ENCODE results near the gene NPEPL1. TPM values are rescaled to one million over a fixed set of nuclear protein-coding genes. Genes with fewer than 3 reads are reported as not detected.

NPEPL1 gene
- total RNA-seq, 4 donors from 2014 or later: 24.3 to 57.3 (median 36.9) TPM

GRCh38 chr20:58700121-58700821 is 7.7 kb downstream of the NPEPL1 start:
- ATAC-seq: peak; percentile 46
- TF ChIP-seq CTCF (IDR thresholded peaks at IDR 0.05): no peak
- no peak for TF ChIP-seq POLR2A (IDR thresholded peaks at IDR 0.05)
- no peak for TF ChIP-seq POLR2AphosphoS5 (IDR thresholded peaks at IDR 0.05)
- TF ChIP-seq EP300 (IDR thresholded peaks at IDR 0.05): no peak
- Histone ChIP-seq H3K4me1 (peaks cover 0 to 12% (median 0%) of the 10 kb centered on the region in 3 donors), H3K9me3 (no peaks in the 10 kb centered on the region), H3K27ac (peak overlapping the region in 3 of 4 donors; percentile 46 to 70 (median 57)), H3K4me3 (no peak overlapping the region), H3K27me3 (no peaks in the 10 kb centered on the region), H3K36me3 (peaks cover 0 to 100% of the 10 kb centered on the region in 2 donors)
- WGBS, 2 donors (ENCODE audit: low coverage in 1 of 2): 73 to 80% methylated on average over 11 of the region's 11 CpGs

GRCh38 chr20:58700823-58701222 is 8.2 kb downstream of the NPEPL1 start:
- H3K36me3 ChIP-seq: peaks cover 0 to 100% of the 10 kb centered on the region in 2 donors
- H3K4me3 ChIP-seq: no peak overlapping the region
- H3K4me1 ChIP-seq: peaks cover 0 to 12% (median 0%) of the 10 kb centered on the region in 3 donors
- ATAC-seq: peak; percentile 12
- WGBS, 2 donors (ENCODE audit: low coverage in 1 of 2): no CpG with 5 or more reads among the region's 11 CpGs
- no peaks in the 10 kb centered on the region for H3K27me3 ChIP-seq
- H3K27ac ChIP-seq: peak overlapping the region in 2 of 4 donors; percentile 9 to 57
- no peaks in the 10 kb centered on the region for H3K9me3 ChIP-seq
- no peak for TF ChIP-seq CTCF (IDR thresholded peaks at IDR 0.05)
- no peak for TF ChIP-seq POLR2A (IDR thresholded peaks at IDR 0.05)
- TF ChIP-seq POLR2AphosphoS5 (IDR thresholded peaks at IDR 0.05): no peak
- no peak for TF ChIP-seq EP300 (IDR thresholded peaks at IDR 0.05)

- no peaks in the 10 kb centered on the region for H3K27me3 ChIP-seq
- peaks cover 0 to 12% (median 0%) of the 10 kb centered on the region in 3 donors for H3K4me1 ChIP-seq
- H3K9me3 ChIP-seq: no peaks in the 10 kb centered on the region
- peaks cover 0 to 100% of the 10 kb centered on the region in 2 donors for H3K36me3 ChIP-seq
- TF ChIP-seq EP300 (IDR thresholded peaks at IDR 0.05): no peak
- ATAC-seq: no peak
- peak overlapping the region in 1 of 4 donors; percentile 9 for H3K27ac ChIP-seq
- H3K4me3 ChIP-seq: no peak overlapping the region
- 91% methylated on average over 4 of the region's 29 CpGs; no CpG with 5 or more reads in 1 of the 2 donors for WGBS, 2 donors (ENCODE audit: low coverage in 1 of 2)
Measured at GRCh38 chr20:58701431-58702160, 9.0 kb downstream of the NPEPL1 start.

GRCh38 chr20:58702161-58702510 is 9.5 kb downstream of the NPEPL1 start:
- WGBS, 2 donors (ENCODE audit: low coverage in 1 of 2): 100% methylated on average over 3 of the region's 9 CpGs; no CpG with 5 or more reads in 1 of the 2 donors

More at GRCh38 chr20:58702161-58702510, 9.5 kb downstream of the NPEPL1 start:
- TF ChIP-seq POLR2A (IDR thresholded peaks at IDR 0.05) (no peak), EP300 (IDR thresholded peaks at IDR 0.05) (no peak), POLR2AphosphoS5 (IDR thresholded peaks at IDR 0.05) (no peak), CTCF (IDR thresholded peaks at IDR 0.05) (no peak)
- Histone ChIP-seq H3K4me3 (no peak overlapping the region), H3K9me3 (no peaks in the 10 kb centered on the region), H3K27me3 (no peaks in the 10 kb centered on the region), H3K4me1 (peaks cover 0 to 12% (median 0%) of the 10 kb centered on the region in 3 donors), H3K36me3 (peaks cover 0 to 100% of the 10 kb centered on the region in 2 donors), H3K27ac (no peak overlapping the region)
- ATAC-seq: no peak

Measured in gastroesophageal sphincter (tissue), 4 donors.